Measurements from ENCODE around the gene PAQR5. TPM values are rescaled to one million over a fixed set of nuclear protein-coding genes. Genes with fewer than 3 reads are reported as not detected.
"Not testable (repeated sequence)": the region's sequence is repeated elsewhere in the genome, so short reads cannot be mapped to it uniquely, and the experiment has no call there.

PAQR5 gene
- polyA plus RNA-seq, 1 experiment, result 2.8 TPM

- no peak for DNase-seq (ENCODE audit: low read depth)
- TF ChIP-seq CTCF (IDR thresholded peaks at IDR 0.05; ENCODE audit: insufficient read depth, low read depth, low read length), result no peak
- CTCF ChIA-PET, result interaction anchor here (3.2 kb wide), 1 partner anchor 13 kb away, joined by 32 read pairs; no protein-coding TSS in a partner anchor
- no peak overlapping the region for H3K4me3 ChIP-seq (ENCODE audit: low read depth, low read length)
- no peaks in the 10 kb centered on the region; the same call in 1 of the 2 replicates for H3K36me3 ChIP-seq (ENCODE audit: control insufficient read depth, insufficient read depth, low read length)
- H3K27me3 ChIP-seq (ENCODE audit: control insufficient read depth, insufficient read depth, low read length), result no peaks in the 10 kb centered on the region; the same call in 1 of the 2 replicates
- POLR2A ChIA-PET, result no interaction called here
These were observed 82.0 kb downstream of the PAQR5 start for GRCh38 chr15:69380726-69381105.

GRCh38 chr15:69382176-69382575 lies 83.5 kb downstream of the PAQR5 start:
- POLR2A ChIA-PET; H3K36me3 ChIP-seq (ENCODE audit: control insufficient read depth, insufficient read depth, low read length): not testable (repeated sequence)
- CTCF ChIA-PET, result interaction anchor here (3.2 kb wide), 1 partner anchor 11 kb away, joined by 32 read pairs; no protein-coding TSS in a partner anchor

GRCh38 chr15:69384066-69384465 lies 85.4 kb downstream of the PAQR5 start:
- POLR2A ChIA-PET; DNase-seq (ENCODE audit: low read depth); H3K27me3 ChIP-seq (ENCODE audit: control insufficient read depth, insufficient read depth, low read length); H3K36me3 ChIP-seq (ENCODE audit: control insufficient read depth, insufficient read depth, low read length); CTCF ChIA-PET; H3K4me3 ChIP-seq (ENCODE audit: low read depth, low read length): not testable (repeated sequence)

More at GRCh38 chr15:69382176-69382575, 83.5 kb downstream of the PAQR5 start:
- not testable (repeated sequence) for DNase-seq (ENCODE audit: low read depth); H3K27me3 ChIP-seq (ENCODE audit: control insufficient read depth, insufficient read depth, low read length); H3K4me3 ChIP-seq (ENCODE audit: low read depth, low read length)

- Histone ChIP-seq H3K4me3 (ENCODE audit: low read depth, low read length) (no peak overlapping the region), H3K27me3 (ENCODE audit: control insufficient read depth, insufficient read depth, low read length) (no peaks in the 10 kb centered on the region), H3K36me3 (ENCODE audit: control insufficient read depth, insufficient read depth, low read length) (no peaks in the 10 kb centered on the region; the same call in 1 of the 2 replicates)
- ChIA-PET POLR2A (no interaction called here), CTCF (no interaction called here)
- no peak for DNase-seq (ENCODE audit: low read depth)
- no peak for TF ChIP-seq CTCF (IDR thresholded peaks at IDR 0.05; ENCODE audit: insufficient read depth, low read depth, low read length)
These were observed 86.2 kb downstream of the PAQR5 start for GRCh38 chr15:69384626-69385598.

- Histone ChIP-seq H3K36me3 (ENCODE audit: control insufficient read depth, insufficient read depth, low read length) (no peaks in the 10 kb centered on the region; the same call in 1 of the 2 replicates), H3K27me3 (ENCODE audit: control insufficient read depth, insufficient read depth, low read length) (no peaks in the 10 kb centered on the region), H3K4me3 (ENCODE audit: low read depth, low read length) (no peak overlapping the region)
- TF ChIP-seq CTCF (IDR thresholded peaks at IDR 0.05; ENCODE audit: insufficient read depth, low read depth, low read length), result no peak
- no peak for DNase-seq (ENCODE audit: low read depth)
- CTCF ChIA-PET, result no interaction called here
- POLR2A ChIA-PET, result no interaction called here
These were observed 87.1 kb downstream of the PAQR5 start for GRCh38 chr15:69385831-69386230.

- H3K36me3 ChIP-seq (ENCODE audit: control insufficient read depth, insufficient read depth, low read length), result no peaks in the 10 kb centered on the region
- no peak for TF ChIP-seq CTCF (IDR thresholded peaks at IDR 0.05; ENCODE audit: insufficient read depth, low read depth, low read length)
- POLR2A ChIA-PET, result no interaction called here
- no peaks in the 10 kb centered on the region for H3K27me3 ChIP-seq (ENCODE audit: control insufficient read depth, insufficient read depth, low read length)
- no peak overlapping the region for H3K4me3 ChIP-seq (ENCODE audit: low read depth, low read length)
- DNase-seq (ENCODE audit: low read depth), result no peak
- CTCF ChIA-PET, result no interaction called here
These were observed 87.6 kb downstream of the PAQR5 start for GRCh38 chr15:69386284-69386683.

Measured in BJ (cell line).